NCI-H2171 treated with DMSO at 0.1 percent for 48 hours (cell line): Measurements from ENCODE around the gene MOAP1.
A peak's percentile ranks its signal among the peaks of the same experiment; 100 is the strongest.
"Not testable (repeated sequence)": the region's sequence is repeated elsewhere in the genome, so short reads cannot be mapped to it uniquely, and the experiment has no call there.

Source experiments
- DNase-seq: peaks from one replicate; lab custom pipeline; 2025; lab: John Stamatoyannopoulos, UW

The MOAP1 gene

DNA sequence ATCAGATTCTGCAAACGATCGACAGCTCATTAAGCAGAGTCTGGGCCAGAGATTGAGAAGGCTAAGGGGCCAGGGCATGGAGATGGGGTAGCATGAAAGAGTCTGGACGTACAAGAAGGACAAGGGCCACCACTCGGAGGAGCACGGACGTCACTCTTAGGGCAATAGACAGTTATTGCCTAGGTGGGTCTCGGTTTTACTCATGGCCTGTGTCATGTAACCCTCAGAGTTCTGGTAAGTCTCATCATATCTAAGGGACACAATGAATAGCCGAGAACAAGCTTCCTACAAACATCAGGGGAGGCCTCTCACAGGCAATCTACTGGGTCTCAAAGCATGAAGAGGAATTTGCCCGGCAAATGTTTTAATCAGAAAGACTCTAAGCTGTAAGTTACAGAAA, 38.6 kb downstream of the MOAP1 start:
- no peak for DNase-seq

DNA sequence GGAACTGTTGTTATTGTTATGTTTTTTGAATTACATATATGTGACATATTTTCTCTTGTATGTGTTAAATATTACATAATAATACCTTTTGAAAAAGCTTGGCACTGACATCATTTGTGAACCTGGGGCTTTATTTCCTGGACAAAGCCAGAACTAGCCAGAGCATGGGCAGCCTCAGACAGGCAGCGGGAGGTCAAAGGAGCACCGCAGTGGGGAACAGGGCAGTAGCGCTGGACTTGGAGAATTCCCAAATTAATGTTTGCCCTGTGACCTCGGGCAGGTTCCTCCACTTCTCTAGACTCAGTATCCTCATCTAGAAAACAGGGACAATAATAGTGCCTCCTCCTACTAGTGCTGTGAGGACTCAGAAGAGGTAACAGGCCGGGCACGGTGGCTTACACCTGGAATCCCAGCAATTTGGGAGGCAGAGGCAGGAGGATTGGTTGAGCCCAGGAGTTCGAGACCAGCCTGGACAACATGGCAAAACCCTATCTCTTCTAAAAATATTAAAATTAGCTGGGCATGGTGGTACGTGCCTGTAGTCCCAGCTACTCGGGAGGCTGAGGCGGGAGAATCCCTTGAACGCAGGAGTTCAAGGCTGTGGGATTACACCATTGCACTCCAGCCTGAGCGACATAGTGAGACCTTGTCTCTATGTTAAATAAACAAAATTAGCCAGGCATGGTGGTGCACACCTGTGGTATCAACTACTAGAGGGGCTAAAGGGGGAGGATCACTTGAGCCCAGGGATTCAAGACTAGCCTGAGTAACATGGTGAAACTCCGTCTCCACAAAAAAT, 41.6 kb downstream of the MOAP1 start:
- no peak for DNase-seq

- DNase-seq, result peak; percentile 40
Measured at GRCh38 chr14:93137864-93138263, 46.8 kb downstream of the MOAP1 start.

GRCh38 chr14:93136508-93136907, 48.2 kb downstream of the MOAP1 start:
- DNase-seq, result not testable (repeated sequence)

GRCh38 chr14:93136009-93136408, 48.7 kb downstream of the MOAP1 start:
- DNase-seq, result no peak

DNA sequence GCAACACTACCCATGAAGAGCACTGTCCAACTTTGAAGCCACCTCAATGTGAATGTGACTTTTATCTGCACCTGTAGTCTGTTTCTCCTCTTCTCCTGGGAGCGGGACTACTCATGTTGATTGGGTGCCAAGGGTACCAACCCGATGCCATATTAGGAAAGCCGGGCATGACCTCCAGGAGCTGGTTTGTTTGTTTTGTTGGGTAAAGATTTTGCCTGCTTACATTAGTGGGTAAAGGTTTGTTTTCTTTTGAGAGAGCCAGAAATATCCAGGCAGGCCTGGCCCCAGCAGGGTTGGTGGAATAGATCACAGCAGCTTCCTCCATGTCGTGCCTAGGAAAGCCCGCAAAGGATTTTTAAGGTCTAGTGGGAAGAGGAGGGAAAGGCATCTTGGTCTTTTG, 49.3 kb downstream of the MOAP1 start:
- no peak for DNase-seq

GRCh38 chr14:93133464-93133863, 51.2 kb downstream of the MOAP1 start:
- no peak for DNase-seq

- DNase-seq, result peak; percentile 44
Measured at GRCh38 chr14:93132472-93133065, 52.1 kb downstream of the MOAP1 start.
